Medulla oblongata (tissue), 1 donor: ENCODE data around the gene OSBPL10.

Experiments used
- DNase-seq: peaks from one replicate; pipeline ENCODE4 v3.0.0-alpha.2; 2015; ENCODE audit errors: extremely low spot score

The OSBPL10 gene

GRCh38 chr3:31667582-31667981, 313.5 kb downstream of the OSBPL10 start:
- no peak for DNase-seq

GRCh38 chr3:31664031-31664430, 317.0 kb downstream of the OSBPL10 start:
- DNase-seq: no peak

GRCh38 chr3:31661993-31662670, 318.9 kb downstream of the OSBPL10 start:
- DNase-seq: no peak

- no peak for DNase-seq
Observed at GRCh38 chr3:31661286-31661685, 319.8 kb downstream of the OSBPL10 start.

GRCh38 chr3:31659246-31659645, 321.8 kb downstream of the OSBPL10 start:
- DNase-seq: no peak

- no peak for DNase-seq
Observed at GRCh38 chr3:31654998-31655397, 326.1 kb downstream of the OSBPL10 start.

GRCh38 chr3:31653464-31653863, 327.6 kb downstream of the OSBPL10 start:
- no peak for DNase-seq

GRCh38 chr3:31652296-31652695, 328.8 kb downstream of the OSBPL10 start:
- DNase-seq: no peak

GRCh38 chr3:31648286-31648968, 332.6 kb downstream of the OSBPL10 start:
- DNase-seq: no peak

- DNase-seq: no peak
Observed at GRCh38 chr3:31645256-31645655, 335.8 kb downstream of the OSBPL10 start.

- no peak for DNase-seq
Observed at GRCh38 chr3:31639828-31640227, 341.2 kb downstream of the OSBPL10 start.

- DNase-seq: no peak
Observed at GRCh38 chr3:31636694-31637442, 344.2 kb downstream of the OSBPL10 start.

GRCh38 chr3:31636049-31636448, 345.0 kb downstream of the OSBPL10 start:
- DNase-seq: no peak

GRCh38 chr3:31635545-31635944, 345.5 kb downstream of the OSBPL10 start:
- no peak for DNase-seq

- DNase-seq: no peak
Observed at GRCh38 chr3:31634476-31634875, 346.6 kb downstream of the OSBPL10 start.

GRCh38 chr3:31629054-31629453, 352.0 kb downstream of the OSBPL10 start:
- no peak for DNase-seq

GRCh38 chr3:31625358-31625757, 355.7 kb downstream of the OSBPL10 start:
- DNase-seq: no peak

GRCh38 chr3:31624083-31624709, 356.9 kb downstream of the OSBPL10 start:
- DNase-seq: no peak

GRCh38 chr3:31622636-31623288, 358.3 kb downstream of the OSBPL10 start:
- DNase-seq: no peak

GRCh38 chr3:31621314-31621713, 359.7 kb downstream of the OSBPL10 start:
- DNase-seq: no peak

- DNase-seq: no peak
Observed at GRCh38 chr3:31620656-31621055, 360.4 kb downstream of the OSBPL10 start.

GRCh38 chr3:31616711-31617110, 364.4 kb downstream of the OSBPL10 start:
- DNase-seq: no peak
